HEK293T (cell line): ENCODE results near the gene CCDC136.

Experiments
- ARNT ChIP-seq: fragments of 450-650 bp; IDR thresholded peaks from 2 replicates; pipeline ENCODE4 v1.6.1; 2017; ENCODE audit warnings: mild to moderate bottlenecking
- BHLHE40 ChIP-seq: fragments of 450-650 bp; IDR thresholded peaks from 2 replicates; pipeline ENCODE4 v1.6.1; 2016; ENCODE audit warnings: mild to moderate bottlenecking, moderate library complexity, borderline replicate concordance
- CTBP1 ChIP-seq: fragments of 450-650 bp; IDR thresholded peaks from 2 replicates; pipeline ENCODE4 v1.6.1; 2016; ENCODE audit warnings: borderline replicate concordance
- ELF4 ChIP-seq: fragments of 450-650 bp; IDR thresholded peaks from 2 replicates; pipeline ENCODE4 v1.6.1; 2017; ENCODE audit warnings: antibody characterized with exemption
- FOXA1 ChIP-seq: fragments of 450-650 bp; IDR thresholded peaks from 2 replicates; pipeline ENCODE4 v1.6.1; 2016; ENCODE audit warnings: mild to moderate bottlenecking
- FOXK2 ChIP-seq: fragments of 450-650 bp; IDR thresholded peaks from 2 replicates; pipeline ENCODE4 v1.6.1; 2016; ENCODE audit warnings: mild to moderate bottlenecking
- FOXM1 ChIP-seq: fragments of 450-650 bp; IDR thresholded peaks from 2 replicates; pipeline ENCODE4 v1.6.1; 2017; ENCODE audit warnings: mild to moderate bottlenecking, borderline replicate concordance
- NFRKB ChIP-seq: fragments of 450-650 bp; IDR thresholded peaks from 2 replicates; pipeline ENCODE4 v1.6.1; 2016; ENCODE audit warnings: mild to moderate bottlenecking, moderate library complexity
- SP1 ChIP-seq: fragments of 450-650 bp; IDR thresholded peaks from 2 replicates; pipeline ENCODE4 v1.6.1; 2017
- TARDBP ChIP-seq: fragments of 450-650 bp; IDR thresholded peaks from 2 replicates; pipeline ENCODE4 v1.6.1; 2016
- ZNF384 ChIP-seq: fragments of 450-650 bp; IDR thresholded peaks from 2 replicates; pipeline ENCODE4 v1.6.1; 2016
- TF ChIP-seq, protein P1 (sequence below): fragments of 450-650 bp; IDR thresholded peaks from 2 replicates; pipeline ENCODE4 v1.6.1; 2016

DNA sequence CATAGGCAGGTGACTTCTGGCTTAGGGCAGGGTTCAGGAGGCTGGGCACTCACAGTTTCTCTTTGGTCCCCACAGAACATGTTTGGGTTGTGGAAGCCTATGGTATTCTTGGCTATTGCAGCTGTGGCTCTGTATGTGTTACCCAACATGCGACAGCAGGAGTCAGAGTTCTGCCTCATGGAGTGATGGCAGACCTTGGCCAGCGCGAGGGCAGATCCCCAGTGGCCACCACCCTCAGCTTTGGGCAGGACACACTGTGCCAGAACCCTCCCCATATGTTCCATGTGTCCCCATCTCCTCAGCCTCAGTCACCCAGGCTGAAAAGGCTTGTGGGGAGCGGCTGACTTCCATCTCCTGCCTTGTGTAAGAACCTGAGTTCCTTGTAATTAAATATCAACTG is 30.0 kb downstream of the CCDC136 start:
- TF ChIP-seq, protein P1, sequence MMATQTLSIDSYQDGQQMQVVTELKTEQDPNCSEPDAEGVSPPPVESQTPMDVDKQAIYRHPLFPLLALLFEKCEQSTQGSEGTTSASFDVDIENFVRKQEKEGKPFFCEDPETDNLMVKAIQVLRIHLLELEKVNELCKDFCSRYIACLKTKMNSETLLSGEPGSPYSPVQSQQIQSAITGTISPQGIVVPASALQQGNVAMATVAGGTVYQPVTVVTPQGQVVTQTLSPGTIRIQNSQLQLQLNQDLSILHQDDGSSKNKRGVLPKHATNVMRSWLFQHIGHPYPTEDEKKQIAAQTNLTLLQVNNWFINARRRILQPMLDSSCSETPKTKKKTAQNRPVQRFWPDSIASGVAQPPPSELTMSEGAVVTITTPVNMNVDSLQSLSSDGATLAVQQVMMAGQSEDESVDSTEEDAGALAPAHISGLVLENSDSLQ: no peak
- TF ChIP-seq SP1 (no peak), ARNT (no peak), CTBP1 (no peak), ZNF384 (no peak), ELF4 (no peak), FOXM1 (no peak), NFRKB (no peak), BHLHE40 (no peak), TARDBP (no peak), FOXK2 (no peak), FOXA1 (no peak)
